DOHH2 (cell line): ENCODE measurements around the gene SH3GLB1.
A peak's percentile ranks its signal among the peaks of the same experiment; 100 is the strongest.
"Not testable (repeated sequence)": the region's sequence is repeated elsewhere in the genome, so short reads cannot be mapped to it uniquely, and the experiment has no call there.

Source experiments
- H3F3A ChIP-seq: fragments of 200-600 bp; sonication (generic), shearing (Covaris generic); 2 replicates; pipeline ENCODE4 v1.6.0; 2016; ENCODE audit warnings: antibody characterized with exemption, mild to moderate bottlenecking; ENCODE audit not compliant: control insufficient read depth, insufficient read depth
- H3K27ac ChIP-seq: fragments of 200-600 bp; sonication (generic); 2 replicates; pipeline ENCODE4 v1.5.1; 2014; ENCODE audit warnings: low read depth, mild to moderate bottlenecking, low read length, moderate library complexity
- H3K27me3 ChIP-seq: fragments of 200-600 bp; sonication (generic); 2 replicates; pipeline ENCODE4 v1.6.1; 2014; ENCODE audit warnings: mild to moderate bottlenecking, low read length, mixed read lengths; ENCODE audit not compliant: control insufficient read depth
- H3K36me3 ChIP-seq: fragments of 200-600 bp; sonication (generic); 2 replicates; pipeline ENCODE4 v1.6.1; 2014; ENCODE audit warnings: mild to moderate bottlenecking, low read length, moderate library complexity, mixed read lengths; ENCODE audit not compliant: control insufficient read depth
- H3K4me1 ChIP-seq: fragments of 200-600 bp; sonication (generic); 2 replicates; pipeline ENCODE4 v1.6.1; 2014; ENCODE audit warnings: mild to moderate bottlenecking, low read length, mixed read lengths; ENCODE audit not compliant: control insufficient read depth
- H3K4me2 ChIP-seq: fragments of 200-600 bp; sonication (generic); 2 replicates; pipeline ENCODE4 v1.6.0; 2014; ENCODE audit warnings: mild to moderate bottlenecking, low read length, moderate library complexity
- H3K4me3 ChIP-seq: fragments of 200-600 bp; sonication (generic); 2 replicates; pipeline ENCODE4 v1.5.1; 2014; ENCODE audit warnings: mild to moderate bottlenecking, low read length, mixed read lengths
- H3K79me2 ChIP-seq: fragments of 200-600 bp; sonication (generic); 2 replicates; pipeline ENCODE4 v1.6.1; 2014; ENCODE audit warnings: mild to moderate bottlenecking, low read length, mixed read lengths; ENCODE audit not compliant: control insufficient read depth
- H3K9me2 ChIP-seq: fragments of 200-600 bp; sonication (generic); replicated peaks from 2 replicates; pipeline ENCODE4 v1.6.1; 2014; ENCODE audit warnings: mild to moderate bottlenecking, low read length, mixed read lengths; ENCODE audit not compliant: control insufficient read depth
- H3K9me3 ChIP-seq: fragments of 200-600 bp; sonication (generic); 2 replicates; pipeline ENCODE4 v1.6.1; 2014; ENCODE audit warnings: antibody characterized with exemption, low read length, mixed read lengths; ENCODE audit not compliant: control insufficient read depth, insufficient read depth
- H4K20me1 ChIP-seq: fragments of 200-600 bp; sonication (generic); 2 replicates; pipeline ENCODE4 v1.6.0; 2014; ENCODE audit warnings: low read depth, mild to moderate bottlenecking, antibody characterized with exemption, low read length, moderate library complexity; ENCODE audit not compliant: control insufficient read depth, insufficient read depth
- CTCF ChIP-seq: fragments of 200-600 bp; sonication (generic); IDR thresholded peaks from one replicate; pipeline ENCODE4 v1.5.1; 2014; ENCODE audit warnings: antibody characterized with exemption, mild to moderate bottlenecking, low read depth, low read length; ENCODE audit not compliant: poor library complexity, severe bottlenecking
- EZH2phosphoT487 ChIP-seq: fragments of 200-600 bp; sonication (generic); IDR thresholded peaks from 2 replicates; pipeline ENCODE4 v1.6.1; 2017; ENCODE audit warnings: borderline replicate concordance, mild to moderate bottlenecking, antibody characterized with exemption, low read length, moderate library complexity, mixed read lengths

The SH3GLB1 gene

GRCh38 chr1:86704458-86704971 lies at the start of gene SH3GLB1:
Gene SH3GLB1 (plus strand): TSS chr1:86704576. CDS start chr1:86704900, 324 bp downstream.
- no peaks in the 10 kb centered on the region for H3K27me3 ChIP-seq
- no peaks in the 10 kb centered on the region for H3F3A ChIP-seq
- 0 out of 2 replicates have a peak, but pooled peaks cover 4% of the 10 kb centered on the region for H4K20me1 ChIP-seq
- H3K9me2 ChIP-seq = no peaks in the 10 kb centered on the region
- H3K79me2 ChIP-seq = peaks cover 48% of the 10 kb centered on the region
- peak within 1 kb of the TSS; percentile 75 for H3K27ac ChIP-seq
- TF ChIP-seq CTCF (peak; percentile 83), EZH2phosphoT487 (no peak)
- peaks cover 27% of the 10 kb centered on the region for H3K4me1 ChIP-seq
- H3K4me3 ChIP-seq = peak within 1 kb of the TSS; percentile 72
- H3K36me3 ChIP-seq = peaks cover 20% of the 10 kb centered on the region
- H3K4me2 ChIP-seq = peak within 1 kb of the TSS; percentile 87
- H3K9me3 ChIP-seq = no peaks in the 10 kb centered on the region

- not testable (repeated sequence) for H3K27me3 ChIP-seq, H3K4me2 ChIP-seq, H3K79me2 ChIP-seq, H3K27ac ChIP-seq, H3K4me1 ChIP-seq, H3K9me3 ChIP-seq, H3K36me3 ChIP-seq, H3K9me2 ChIP-seq, H4K20me1 ChIP-seq, H3K4me3 ChIP-seq, H3F3A ChIP-seq
Observed at GRCh38 chr1:86658381-86658780, 46.0 kb upstream of the SH3GLB1 start.

- H3K27me3 ChIP-seq = no peaks in the 10 kb centered on the region
- TF ChIP-seq CTCF (no peak), EZH2phosphoT487 (no peak)
- H3K9me2 ChIP-seq = no peaks in the 10 kb centered on the region
- no peaks in the 10 kb centered on the region for H4K20me1 ChIP-seq
- no peaks in the 10 kb centered on the region for H3K79me2 ChIP-seq
- H3K36me3 ChIP-seq = no peaks in the 10 kb centered on the region
- H3K4me2 ChIP-seq = no peak overlapping the region
- H3K4me1 ChIP-seq = no peaks in the 10 kb centered on the region
- no peaks in the 10 kb centered on the region for H3F3A ChIP-seq
- no peak overlapping the region for H3K4me3 ChIP-seq
- H3K27ac ChIP-seq = no peak overlapping the region
- peaks cover 3% of the 10 kb centered on the region; the same call in 1 of the 2 replicates for H3K9me3 ChIP-seq
Observed at GRCh38 chr1:86666368-86666767, 38.0 kb upstream of the SH3GLB1 start.

GRCh38 chr1:86687595-86687994 lies 16.8 kb upstream of the SH3GLB1 start:
- Histone ChIP-seq H3K9me3 (no peaks in the 10 kb centered on the region), H3K9me2 (no peaks in the 10 kb centered on the region), H3F3A (no peaks in the 10 kb centered on the region), H3K4me3 (no peak overlapping the region), H3K79me2 (no peaks in the 10 kb centered on the region), H3K27ac (no peak overlapping the region), H3K4me1 (no peaks in the 10 kb centered on the region), H3K4me2 (no peak overlapping the region), H4K20me1 (no peaks in the 10 kb centered on the region), H3K27me3 (no peaks in the 10 kb centered on the region), H3K36me3 (no peaks in the 10 kb centered on the region)
- no peak for TF ChIP-seq EZH2phosphoT487
- no peak for TF ChIP-seq CTCF
